VCaP (cell line): ENCODE measurements around the gene ZCCHC12.
A peak's percentile ranks its signal among the peaks of the same experiment; 100 is the strongest.
"Not testable (repeated sequence)": the region's sequence is repeated elsewhere in the genome, so short reads cannot be mapped to it uniquely, and the experiment has no call there.

Source experiments
- H3K27ac ChIP-seq: fragments of 450-650 bp; 2 replicates; pipeline ENCODE4 v1.5.1; 2017
- TF ChIP-seq, protein P1 (sequence below): fragments of 450-650 bp; conservative IDR thresholded peaks from 2 replicates; pipeline ENCODE4 v1.5.1; 2017; ENCODE audit warnings: mild to moderate bottlenecking, moderate library complexity

The ZCCHC12 gene

DNA sequence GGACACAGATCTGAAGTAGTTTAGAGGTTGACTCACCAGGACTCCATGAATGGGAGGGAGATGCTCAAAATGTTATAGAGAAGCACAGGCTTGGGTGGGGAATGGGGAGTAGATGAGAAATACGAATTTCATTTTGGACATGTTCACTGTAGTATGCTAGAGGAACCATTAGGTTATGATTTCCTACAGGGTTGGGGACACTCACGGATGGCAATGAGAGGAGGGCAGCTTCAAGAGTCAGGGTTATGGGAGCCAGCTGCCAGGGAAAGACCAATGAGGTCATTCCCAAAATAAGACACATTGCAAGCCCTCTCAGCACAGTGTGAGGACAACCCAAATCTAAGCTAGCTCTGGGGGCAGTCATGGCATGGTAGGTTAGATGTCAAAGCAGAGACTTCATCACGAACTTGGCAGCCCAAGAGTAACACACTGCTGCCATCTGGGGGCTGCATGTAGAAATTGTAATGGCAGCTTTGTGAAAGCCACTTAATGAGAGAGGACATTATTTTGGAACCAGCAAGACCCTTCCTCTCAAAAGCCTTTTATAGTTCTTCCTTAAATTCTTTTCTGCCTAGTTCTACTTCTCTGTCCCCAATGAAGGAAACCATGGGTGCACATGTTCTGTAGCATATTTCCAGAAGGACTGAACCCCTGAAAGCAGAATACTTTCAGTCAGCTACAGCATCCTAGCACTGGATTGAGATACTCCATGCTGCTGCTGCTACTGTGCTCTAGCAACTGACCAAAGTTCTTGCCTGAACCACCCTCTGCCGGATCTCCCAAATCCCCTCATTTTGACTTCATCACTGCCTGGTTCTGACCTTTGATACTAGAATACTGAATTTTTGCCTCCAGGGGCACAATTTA is 16.2 kb upstream of the ZCCHC12 start:
- TF ChIP-seq, protein P1, sequence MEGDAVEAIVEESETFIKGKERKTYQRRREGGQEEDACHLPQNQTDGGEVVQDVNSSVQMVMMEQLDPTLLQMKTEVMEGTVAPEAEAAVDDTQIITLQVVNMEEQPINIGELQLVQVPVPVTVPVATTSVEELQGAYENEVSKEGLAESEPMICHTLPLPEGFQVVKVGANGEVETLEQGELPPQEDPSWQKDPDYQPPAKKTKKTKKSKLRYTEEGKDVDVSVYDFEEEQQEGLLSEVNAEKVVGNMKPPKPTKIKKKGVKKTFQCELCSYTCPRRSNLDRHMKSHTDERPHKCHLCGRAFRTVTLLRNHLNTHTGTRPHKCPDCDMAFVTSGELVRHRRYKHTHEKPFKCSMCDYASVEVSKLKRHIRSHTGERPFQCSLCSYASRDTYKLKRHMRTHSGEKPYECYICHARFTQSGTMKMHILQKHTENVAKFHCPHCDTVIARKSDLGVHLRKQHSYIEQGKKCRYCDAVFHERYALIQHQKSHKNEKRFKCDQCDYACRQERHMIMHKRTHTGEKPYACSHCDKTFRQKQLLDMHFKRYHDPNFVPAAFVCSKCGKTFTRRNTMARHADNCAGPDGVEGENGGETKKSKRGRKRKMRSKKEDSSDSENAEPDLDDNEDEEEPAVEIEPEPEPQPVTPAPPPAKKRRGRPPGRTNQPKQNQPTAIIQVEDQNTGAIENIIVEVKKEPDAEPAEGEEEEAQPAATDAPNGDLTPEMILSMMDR, result peak; percentile 60

DNA sequence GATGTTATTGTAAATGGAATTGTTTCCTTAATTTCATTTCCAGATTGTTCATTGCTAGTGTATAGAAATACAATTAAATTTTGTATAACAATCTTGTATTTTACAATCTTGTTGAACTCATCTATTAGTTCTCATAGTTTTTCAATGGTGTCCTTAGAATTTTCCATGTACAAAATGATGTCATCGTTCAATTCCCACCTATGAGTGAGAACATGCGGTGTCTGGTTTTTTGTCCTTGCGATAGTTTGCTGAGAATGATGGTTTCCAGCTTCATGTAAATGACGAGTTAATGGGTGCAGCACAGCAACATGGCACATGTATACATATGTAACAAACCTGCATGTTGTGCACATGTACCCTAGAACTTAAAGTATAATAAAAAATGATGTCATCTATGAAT is 6.4 kb upstream of the ZCCHC12 start:
- H3K27ac ChIP-seq, result not testable (repeated sequence)

More for the DNA sequence above, 16.2 kb upstream of the ZCCHC12 start:
- H3K27ac ChIP-seq, result no peak overlapping the region

DNA sequence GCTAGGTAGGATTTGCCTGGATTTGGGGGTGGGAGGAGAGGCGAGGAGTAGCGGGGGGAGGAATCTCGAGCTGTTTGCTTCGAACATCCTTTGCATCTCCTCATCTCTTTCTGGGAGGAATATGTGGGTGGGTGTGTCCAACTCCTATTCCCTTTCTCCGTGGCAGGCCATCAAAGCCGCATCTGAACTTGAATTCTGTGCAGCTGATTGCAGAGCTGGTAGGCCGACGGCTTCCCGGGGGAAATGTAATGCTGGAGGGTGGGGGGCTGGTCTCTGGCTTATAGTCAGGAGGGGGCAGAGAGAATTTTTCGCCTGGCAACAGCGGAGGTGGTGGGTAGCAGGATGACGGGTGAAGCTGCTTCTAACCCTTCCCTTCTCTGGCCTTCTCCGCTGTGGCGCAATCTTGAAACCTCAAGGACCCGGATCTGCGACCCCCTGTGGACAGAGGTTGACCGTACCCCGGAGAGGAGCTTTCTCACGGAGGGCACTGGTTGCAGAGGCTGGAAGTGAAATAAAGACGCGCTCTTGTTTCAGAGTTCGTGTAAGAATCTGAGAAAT is 628 bp downstream of the ZCCHC12 start:
- no peak overlapping the region for H3K27ac ChIP-seq
- TF ChIP-seq, protein P1, result no peak

DNA sequence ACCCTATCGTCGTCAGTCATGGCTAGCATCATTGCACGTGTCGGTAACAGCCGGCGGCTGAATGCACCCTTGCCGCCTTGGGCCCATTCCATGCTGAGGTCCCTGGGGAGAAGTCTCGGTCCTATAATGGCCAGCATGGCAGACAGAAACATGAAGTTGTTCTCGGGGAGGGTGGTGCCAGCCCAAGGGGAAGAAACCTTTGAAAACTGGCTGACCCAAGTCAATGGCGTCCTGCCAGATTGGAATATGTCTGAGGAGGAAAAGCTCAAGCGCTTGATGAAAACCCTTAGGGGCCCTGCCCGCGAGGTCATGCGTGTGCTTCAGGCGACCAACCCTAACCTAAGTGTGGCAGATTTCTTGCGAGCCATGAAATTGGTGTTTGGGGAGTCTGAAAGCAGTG is 1.6 kb downstream of the ZCCHC12 start:
- H3K27ac ChIP-seq, result no peak overlapping the region
- TF ChIP-seq, protein P1, result no peak

DNA sequence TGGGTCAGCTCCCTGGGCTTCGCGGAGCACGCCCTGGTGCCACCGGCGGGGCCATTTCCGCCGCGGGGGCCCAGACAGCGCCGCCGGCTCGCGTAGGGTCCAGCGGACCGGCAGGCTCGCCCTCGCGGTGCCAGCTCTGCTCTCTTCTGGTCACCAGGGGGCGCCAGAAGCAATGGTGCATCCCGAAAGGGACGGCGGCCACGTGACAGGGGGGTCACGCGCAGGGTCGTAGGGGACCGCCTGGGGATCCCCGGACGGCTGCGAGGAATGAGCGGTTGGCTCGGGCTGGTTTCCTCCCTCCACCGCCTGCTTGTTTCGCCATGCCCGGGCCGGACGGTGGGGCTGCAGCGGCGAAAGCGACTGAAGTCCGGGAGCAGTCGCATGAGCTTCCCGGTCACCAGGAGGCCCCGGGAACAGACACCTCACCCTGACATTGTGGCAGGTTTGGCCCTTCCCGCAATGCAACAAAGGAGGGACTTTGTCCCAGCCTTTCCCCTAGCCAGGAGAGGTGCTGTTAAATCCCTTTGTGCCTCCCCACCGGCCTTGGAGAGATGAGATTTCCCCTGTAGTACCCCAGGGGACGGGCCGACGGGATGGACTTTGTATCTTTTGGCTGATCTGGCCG is 15.8 kb downstream of the ZCCHC12 start:
- H3K27ac ChIP-seq, result no peak overlapping the region
- TF ChIP-seq, protein P1, result peak; percentile 70

DNA sequence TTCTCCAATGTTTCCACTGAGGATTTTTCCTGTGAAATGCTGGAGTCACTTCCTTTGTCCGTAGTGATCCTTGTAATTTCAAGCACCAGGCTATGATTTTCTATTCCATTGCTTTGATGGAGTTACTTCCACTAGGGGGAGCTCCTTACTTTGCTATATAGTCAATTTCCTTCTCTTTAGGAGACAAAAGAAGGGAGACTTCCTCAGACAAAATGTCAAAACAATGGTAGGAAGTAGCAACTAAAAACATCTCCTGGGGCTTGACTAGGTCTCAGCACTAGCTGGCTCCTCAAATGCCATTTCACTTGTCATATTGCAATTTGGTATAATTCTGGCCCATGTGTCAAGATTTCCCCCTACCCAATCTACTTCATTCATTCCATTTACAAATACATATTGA is 24.1 kb downstream of the ZCCHC12 start:
- TF ChIP-seq, protein P1, result peak; percentile 51
- H3K27ac ChIP-seq, result no peak overlapping the region

DNA sequence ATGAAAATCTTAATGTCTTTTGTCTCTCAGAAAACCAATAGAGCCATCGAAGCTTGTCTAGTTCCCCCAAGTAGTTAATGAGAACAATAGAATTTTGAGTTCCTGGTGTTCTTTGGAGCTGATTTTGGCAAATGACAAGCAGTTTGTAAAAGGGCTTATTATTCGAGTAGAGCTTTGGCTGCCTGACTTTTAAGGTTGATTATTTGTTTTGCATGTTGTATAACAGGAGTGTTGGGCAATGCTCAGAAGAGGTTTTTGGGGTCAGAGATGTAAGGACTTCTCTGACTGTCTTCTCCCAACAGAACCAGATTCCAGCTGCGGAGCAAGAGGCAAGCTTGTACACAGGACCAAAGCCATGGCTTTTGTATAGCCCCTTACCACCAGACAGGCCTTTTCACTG is 30.0 kb downstream of the ZCCHC12 start:
- H3K27ac ChIP-seq, result no peak overlapping the region
- TF ChIP-seq, protein P1, result no peak
